GM23338 (cell line): ENCODE results near the gene CNOT6. TPM values are rescaled to one million over a fixed set of nuclear protein-coding genes. Genes with fewer than 3 reads are reported as not detected.

Source experiments
- ATAC-seq: fragments of 200-7000 bp; cut with Tn5 transposase; 3 replicates; pipeline ENCODE4 v1.9.1; 2020
- DNase-seq: peaks from one replicate; pipeline ENCODE4 v3.0.0-alpha.2; 2015; ENCODE audit warnings: low spot score
- H2AFZ ChIP-seq: fragments of 200-600 bp; sonication (generic); 2 replicates; pipeline ENCODE4 v1.8.0; 2016; ENCODE audit warnings: antibody characterized with exemption, mild to moderate bottlenecking, moderate library complexity
- H3F3A ChIP-seq: fragments of 200-600 bp; sonication (generic); replicated peaks from 2 replicates; pipeline ENCODE4 v1.8.0; 2017; ENCODE audit warnings: antibody characterized with exemption, mixed run types, low read depth
- H3K27ac ChIP-seq: fragments of 200-600 bp; sonication (generic); 2 replicates; pipeline ENCODE4 v1.6.1; 2016; ENCODE audit warnings: low read depth
- H3K27me3 ChIP-seq: fragments of 200-600 bp; sonication (generic); 2 replicates; pipeline ENCODE4 v1.8.0; 2016; ENCODE audit warnings: mild to moderate bottlenecking, mixed run types, moderate library complexity; ENCODE audit not compliant: insufficient read depth
- H3K36me3 ChIP-seq: fragments of 200-600 bp; sonication (generic); 2 replicates; pipeline ENCODE4 v1.8.0; 2016; ENCODE audit warnings: mild to moderate bottlenecking; ENCODE audit not compliant: insufficient read depth
- H3K4me1 ChIP-seq: fragments of 200-600 bp; sonication (generic); 2 replicates; pipeline ENCODE4 v1.8.0; 2016; ENCODE audit warnings: mild to moderate bottlenecking, moderate library complexity; ENCODE audit not compliant: insufficient read depth
- H3K4me2 ChIP-seq: fragments of 200-600 bp; sonication (generic); 2 replicates; pipeline ENCODE4 v1.7.1; 2017; ENCODE audit warnings: mixed run types
- H3K4me3 ChIP-seq: fragments of 200-600 bp; sonication (generic); 2 replicates; pipeline ENCODE4 v1.6.1; 2016; ENCODE audit warnings: mixed run types
- H3K79me2 ChIP-seq: fragments of 200-600 bp; sonication (generic); replicated peaks from 2 replicates; pipeline ENCODE4 v1.8.0; 2017; ENCODE audit warnings: mild to moderate bottlenecking; ENCODE audit not compliant: insufficient read depth
- H3K9me2 ChIP-seq: fragments of 200-600 bp; sonication (generic); 2 replicates; pipeline ENCODE4 v1.8.0; 2017; ENCODE audit not compliant: insufficient read depth
- H4K20me1 ChIP-seq: fragments of 200-600 bp; sonication (generic); replicated peaks from 2 replicates; pipeline ENCODE4 v1.8.0; 2017; ENCODE audit warnings: mild to moderate bottlenecking; ENCODE audit not compliant: insufficient read depth
- H3K27ac Mint-ChIP-seq: 2 replicates; pipeline ENCODE4 v1.8.0; 2020; ENCODE audit warnings: inconsistent platforms, mild to moderate bottlenecking, moderate library complexity, mixed read lengths
- H3K27me3 Mint-ChIP-seq: 3 replicates; pipeline ENCODE4 v1.8.0; 2022; ENCODE audit warnings: low read depth, mild to moderate bottlenecking, moderate library complexity, mixed read lengths, inconsistent platforms; ENCODE audit not compliant: insufficient read depth, poor library complexity
- H3K36me3 Mint-ChIP-seq: 3 replicates; pipeline ENCODE4 v1.8.0; 2021; ENCODE audit warnings: low read depth, mild to moderate bottlenecking, inconsistent platforms, moderate library complexity, mixed read lengths
- H3K4me1 Mint-ChIP-seq: 3 replicates; pipeline ENCODE4 v1.8.0; 2020; ENCODE audit warnings: mild to moderate bottlenecking, inconsistent platforms, mixed read lengths
- H3K4me3 Mint-ChIP-seq: 3 replicates; pipeline ENCODE4 v1.8.0; 2021; ENCODE audit warnings: moderate library complexity, mild to moderate bottlenecking, inconsistent platforms, mixed read lengths
- H3K9me3 Mint-ChIP-seq: 3 replicates; pipeline ENCODE4 v1.8.0; 2020; ENCODE audit warnings: moderate library complexity, mild to moderate bottlenecking, inconsistent platforms, mixed read lengths
- CREB1 ChIP-seq: fragments of 250-450 bp; sonication (Bioruptor Pico); IDR thresholded peaks from 2 replicates; pipeline ENCODE4 v1.5.0; 2020; ENCODE audit warnings: low read depth, mild to moderate bottlenecking, moderate library complexity
- ETS1 ChIP-seq: IDR thresholded peaks from 2 replicates; pipeline ENCODE4 v1.6.1; 2016; ENCODE audit warnings: antibody characterized with exemption
- EZH2 ChIP-seq: fragments of 200-600 bp; sonication (generic); IDR thresholded peaks from one replicate; pipeline ENCODE4 v1.8.0; 2017; ENCODE audit warnings: antibody characterized with exemption, mild to moderate bottlenecking, low read depth; ENCODE audit not compliant: unreplicated experiment
- EZH2phosphoT487 ChIP-seq: fragments of 200-600 bp; sonication (generic); IDR thresholded peaks from one replicate; pipeline ENCODE4 v1.8.1; 2018; ENCODE audit warnings: antibody characterized with exemption; ENCODE audit not compliant: unreplicated experiment
- JUNB ChIP-seq: IDR thresholded peaks from one replicate; pipeline ENCODE4 v1.6.1; 2016; ENCODE audit warnings: antibody characterized with exemption; ENCODE audit not compliant: unreplicated experiment
- NANOG ChIP-seq: IDR thresholded peaks from 2 replicates; pipeline ENCODE4 v1.6.1; 2016; ENCODE audit warnings: antibody characterized with exemption, borderline replicate concordance
- POLR2AphosphoS5 ChIP-seq: IDR thresholded peaks from 2 replicates; pipeline ENCODE4 v1.6.1; 2016; ENCODE audit warnings: antibody characterized with exemption, low read depth
- STAT1 ChIP-seq: IDR thresholded peaks from one replicate; pipeline ENCODE4 v1.6.1; 2016; ENCODE audit warnings: antibody characterized with exemption; ENCODE audit not compliant: unreplicated experiment
- ZNF114 ChIP-seq: fragments of 250-450 bp; sonication (Bioruptor Pico); IDR thresholded peaks from 2 replicates; pipeline ENCODE4 v1.5.0; 2020; ENCODE audit warnings: mild to moderate bottlenecking, moderate library complexity
- ZNF331 ChIP-seq: fragments of 250-450 bp; sonication (Bioruptor Pico); IDR thresholded peaks from 2 replicates; pipeline ENCODE4 v1.5.0; 2020; ENCODE audit warnings: low read depth, mild to moderate bottlenecking, moderate library complexity
- polyA plus RNA-seq: library from polyadenylated mRNA; unstranded; fragments of >200 nt; fragmentation: Nextera tagmentation; extraction: Ambion mirVana; gene quantifications from 2 replicates; pipeline ENCODE4 v1.2.1, GENCODE V29; 2016
- total RNA-seq: library from RNA; depleted of rRNA; stranded (reverse); fragments of >200 nt; shearing (Covaris generic); gene quantifications from 2 replicates; pipeline ENCODE4 v1.2.3, GENCODE V29; 2014
- TF ChIP-seq, protein P1 (sequence below): IDR thresholded peaks from one replicate; pipeline ENCODE4 v1.6.1; 2018; ENCODE audit warnings: antibody characterized with exemption; ENCODE audit not compliant: unreplicated experiment
- TF ChIP-seq, protein P2 (sequence below): fragments of 250-450 bp; sonication (Bioruptor Pico); IDR thresholded peaks from 2 replicates; pipeline ENCODE4 v1.5.0; 2020; ENCODE audit warnings: mild to moderate bottlenecking, moderate library complexity
- TF ChIP-seq, protein P3 (sequence below), 2 experiments: fragments of 200-600 bp in 1 of 2; sonication (generic) in 1 of 2; conservative IDR thresholded peaks; 2 replicates each; pipeline versions ENCODE4 v1.5.1 to v1.6.1; 2016 to 2017; ENCODE audit warnings: antibody characterized with exemption in 2 of 2, low read depth in 2 of 2, mild to moderate bottlenecking in 2 of 2, moderate library complexity in 1 of 2

The CNOT6 gene
- total and polyA plus RNA-seq, 2 experiments from 2014 or later, result 14.6 to 38.7 TPM

DNA sequence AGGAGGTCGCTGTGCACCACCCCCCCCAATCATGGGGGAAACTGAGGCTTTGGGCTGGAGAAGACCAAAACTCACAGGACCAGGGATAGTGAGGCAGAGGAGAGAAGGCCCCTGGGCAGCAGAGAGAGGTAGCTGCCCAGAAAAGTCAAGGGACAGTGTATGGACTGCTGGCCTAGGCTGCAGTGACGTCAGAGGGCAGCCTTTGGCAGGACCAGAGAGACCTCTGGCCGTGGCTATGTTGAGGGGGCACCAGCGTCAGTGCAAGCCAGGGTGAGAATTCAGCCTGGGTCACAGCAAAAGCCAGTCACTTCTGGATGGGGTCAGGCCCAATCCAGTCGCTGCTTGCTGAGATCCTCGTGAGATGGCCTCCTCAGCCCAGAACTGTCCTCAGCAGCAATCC lies 128.7 kb downstream of the CNOT6 start:
- no peak overlapping the region for H2AFZ ChIP-seq
- H3K79me2 ChIP-seq, result no peaks in the 10 kb centered on the region
- TF ChIP-seq ZNF114 (no peak), ETS1 (no peak), ZNF331 (CRISPR knock-in tag) (no peak), CREB1 (CRISPR knock-in tag) (no peak), NANOG (no peak), POLR2AphosphoS5 (no peak), STAT1 (no peak), EZH2 (no peak), JUNB (no peak), EZH2phosphoT487 (no peak)
- TF ChIP-seq, protein P1, sequence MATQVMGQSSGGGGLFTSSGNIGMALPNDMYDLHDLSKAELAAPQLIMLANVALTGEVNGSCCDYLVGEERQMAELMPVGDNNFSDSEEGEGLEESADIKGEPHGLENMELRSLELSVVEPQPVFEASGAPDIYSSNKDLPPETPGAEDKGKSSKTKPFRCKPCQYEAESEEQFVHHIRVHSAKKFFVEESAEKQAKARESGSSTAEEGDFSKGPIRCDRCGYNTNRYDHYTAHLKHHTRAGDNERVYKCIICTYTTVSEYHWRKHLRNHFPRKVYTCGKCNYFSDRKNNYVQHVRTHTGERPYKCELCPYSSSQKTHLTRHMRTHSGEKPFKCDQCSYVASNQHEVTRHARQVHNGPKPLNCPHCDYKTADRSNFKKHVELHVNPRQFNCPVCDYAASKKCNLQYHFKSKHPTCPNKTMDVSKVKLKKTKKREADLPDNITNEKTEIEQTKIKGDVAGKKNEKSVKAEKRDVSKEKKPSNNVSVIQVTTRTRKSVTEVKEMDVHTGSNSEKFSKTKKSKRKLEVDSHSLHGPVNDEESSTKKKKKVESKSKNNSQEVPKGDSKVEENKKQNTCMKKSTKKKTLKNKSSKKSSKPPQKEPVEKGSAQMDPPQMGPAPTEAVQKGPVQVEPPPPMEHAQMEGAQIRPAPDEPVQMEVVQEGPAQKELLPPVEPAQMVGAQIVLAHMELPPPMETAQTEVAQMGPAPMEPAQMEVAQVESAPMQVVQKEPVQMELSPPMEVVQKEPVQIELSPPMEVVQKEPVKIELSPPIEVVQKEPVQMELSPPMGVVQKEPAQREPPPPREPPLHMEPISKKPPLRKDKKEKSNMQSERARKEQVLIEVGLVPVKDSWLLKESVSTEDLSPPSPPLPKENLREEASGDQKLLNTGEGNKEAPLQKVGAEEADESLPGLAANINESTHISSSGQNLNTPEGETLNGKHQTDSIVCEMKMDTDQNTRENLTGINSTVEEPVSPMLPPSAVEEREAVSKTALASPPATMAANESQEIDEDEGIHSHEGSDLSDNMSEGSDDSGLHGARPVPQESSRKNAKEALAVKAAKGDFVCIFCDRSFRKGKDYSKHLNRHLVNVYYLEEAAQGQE, result no peak
- TF ChIP-seq, protein P2, sequence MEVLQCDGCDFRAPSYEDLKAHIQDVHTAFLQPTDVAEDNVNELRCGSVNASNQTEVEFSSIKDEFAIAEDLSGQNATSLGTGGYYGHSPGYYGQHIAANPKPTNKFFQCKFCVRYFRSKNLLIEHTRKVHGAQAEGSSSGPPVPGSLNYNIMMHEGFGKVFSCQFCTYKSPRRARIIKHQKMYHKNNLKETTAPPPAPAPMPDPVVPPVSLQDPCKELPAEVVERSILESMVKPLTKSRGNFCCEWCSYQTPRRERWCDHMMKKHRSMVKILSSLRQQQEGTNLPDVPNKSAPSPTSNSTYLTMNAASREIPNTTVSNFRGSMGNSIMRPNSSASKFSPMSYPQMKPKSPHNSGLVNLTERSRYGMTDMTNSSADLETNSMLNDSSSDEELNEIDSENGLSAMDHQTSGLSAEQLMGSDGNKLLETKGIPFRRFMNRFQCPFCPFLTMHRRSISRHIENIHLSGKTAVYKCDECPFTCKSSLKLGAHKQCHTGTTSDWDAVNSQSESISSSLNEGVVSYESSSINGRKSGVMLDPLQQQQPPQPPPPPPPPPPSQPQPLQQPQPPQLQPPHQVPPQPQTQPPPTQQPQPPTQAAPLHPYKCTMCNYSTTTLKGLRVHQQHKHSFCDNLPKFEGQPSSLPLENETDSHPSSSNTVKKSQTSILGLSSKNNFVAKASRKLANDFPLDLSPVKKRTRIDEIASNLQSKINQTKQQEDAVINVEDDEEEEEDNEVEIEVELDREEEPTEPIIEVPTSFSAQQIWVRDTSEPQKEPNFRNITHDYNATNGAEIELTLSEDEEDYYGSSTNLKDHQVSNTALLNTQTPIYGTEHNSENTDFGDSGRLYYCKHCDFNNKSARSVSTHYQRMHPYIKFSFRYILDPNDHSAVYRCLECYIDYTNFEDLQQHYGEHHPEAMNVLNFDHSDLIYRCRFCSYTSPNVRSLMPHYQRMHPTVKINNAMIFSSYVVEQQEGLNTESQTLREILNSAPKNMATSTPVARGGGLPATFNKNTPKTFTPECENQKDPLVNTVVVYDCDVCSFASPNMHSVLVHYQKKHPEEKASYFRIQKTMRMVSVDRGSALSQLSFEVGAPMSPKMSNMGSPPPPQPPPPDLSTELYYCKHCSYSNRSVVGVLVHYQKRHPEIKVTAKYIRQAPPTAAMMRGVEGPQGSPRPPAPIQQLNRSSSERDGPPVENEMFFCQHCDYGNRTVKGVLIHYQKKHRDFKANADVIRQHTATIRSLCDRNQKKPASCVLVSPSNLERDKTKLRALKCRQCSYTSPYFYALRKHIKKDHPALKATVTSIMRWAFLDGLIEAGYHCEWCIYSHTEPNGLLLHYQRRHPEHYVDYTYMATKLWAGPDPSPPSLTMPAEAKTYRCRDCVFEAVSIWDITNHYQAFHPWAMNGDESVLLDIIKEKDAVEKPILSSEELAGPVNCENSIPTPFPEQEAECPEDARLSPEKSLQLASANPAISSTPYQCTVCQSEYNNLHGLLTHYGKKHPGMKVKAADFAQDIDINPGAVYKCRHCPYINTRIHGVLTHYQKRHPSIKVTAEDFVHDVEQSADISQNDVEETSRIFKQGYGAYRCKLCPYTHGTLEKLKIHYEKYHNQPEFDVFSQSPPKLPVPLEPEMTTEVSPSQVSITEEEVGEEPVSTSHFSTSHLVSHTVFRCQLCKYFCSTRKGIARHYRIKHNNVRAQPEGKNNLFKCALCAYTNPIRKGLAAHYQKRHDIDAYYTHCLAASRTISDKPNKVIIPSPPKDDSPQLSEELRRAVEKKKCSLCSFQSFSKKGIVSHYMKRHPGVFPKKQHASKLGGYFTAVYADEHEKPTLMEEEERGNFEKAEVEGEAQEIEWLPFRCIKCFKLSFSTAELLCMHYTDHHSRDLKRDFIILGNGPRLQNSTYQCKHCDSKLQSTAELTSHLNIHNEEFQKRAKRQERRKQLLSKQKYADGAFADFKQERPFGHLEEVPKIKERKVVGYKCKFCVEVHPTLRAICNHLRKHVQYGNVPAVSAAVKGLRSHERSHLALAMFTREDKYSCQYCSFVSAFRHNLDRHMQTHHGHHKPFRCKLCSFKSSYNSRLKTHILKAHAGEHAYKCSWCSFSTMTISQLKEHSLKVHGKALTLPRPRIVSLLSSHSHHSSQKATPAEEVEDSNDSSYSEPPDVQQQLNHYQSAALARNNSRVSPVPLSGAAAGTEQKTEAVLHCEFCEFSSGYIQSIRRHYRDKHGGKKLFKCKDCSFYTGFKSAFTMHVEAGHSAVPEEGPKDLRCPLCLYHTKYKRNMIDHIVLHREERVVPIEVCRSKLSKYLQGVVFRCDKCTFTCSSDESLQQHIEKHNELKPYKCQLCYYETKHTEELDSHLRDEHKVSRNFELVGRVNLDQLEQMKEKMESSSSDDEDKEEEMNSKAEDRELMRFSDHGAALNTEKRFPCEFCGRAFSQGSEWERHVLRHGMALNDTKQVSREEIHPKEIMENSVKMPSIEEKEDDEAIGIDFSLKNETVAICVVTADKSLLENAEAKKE (CRISPR knock-in tag), result no peak
- TF ChIP-seq, protein P3, sequence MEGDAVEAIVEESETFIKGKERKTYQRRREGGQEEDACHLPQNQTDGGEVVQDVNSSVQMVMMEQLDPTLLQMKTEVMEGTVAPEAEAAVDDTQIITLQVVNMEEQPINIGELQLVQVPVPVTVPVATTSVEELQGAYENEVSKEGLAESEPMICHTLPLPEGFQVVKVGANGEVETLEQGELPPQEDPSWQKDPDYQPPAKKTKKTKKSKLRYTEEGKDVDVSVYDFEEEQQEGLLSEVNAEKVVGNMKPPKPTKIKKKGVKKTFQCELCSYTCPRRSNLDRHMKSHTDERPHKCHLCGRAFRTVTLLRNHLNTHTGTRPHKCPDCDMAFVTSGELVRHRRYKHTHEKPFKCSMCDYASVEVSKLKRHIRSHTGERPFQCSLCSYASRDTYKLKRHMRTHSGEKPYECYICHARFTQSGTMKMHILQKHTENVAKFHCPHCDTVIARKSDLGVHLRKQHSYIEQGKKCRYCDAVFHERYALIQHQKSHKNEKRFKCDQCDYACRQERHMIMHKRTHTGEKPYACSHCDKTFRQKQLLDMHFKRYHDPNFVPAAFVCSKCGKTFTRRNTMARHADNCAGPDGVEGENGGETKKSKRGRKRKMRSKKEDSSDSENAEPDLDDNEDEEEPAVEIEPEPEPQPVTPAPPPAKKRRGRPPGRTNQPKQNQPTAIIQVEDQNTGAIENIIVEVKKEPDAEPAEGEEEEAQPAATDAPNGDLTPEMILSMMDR (conservative IDR thresholded peaks at IDR 0.05; ENCODE audit: low read depth in 2 of 2), result no peak
- no peaks in the 10 kb centered on the region for H4K20me1 ChIP-seq
- H3K4me3 ChIP-seq, result no peak overlapping the region
- ATAC-seq, result no peak
- no peak for DNase-seq
- no peaks in the 10 kb centered on the region; the same call in 2 of the 3 replicates for H3K9me3 Mint-ChIP-seq
- no peaks in the 10 kb centered on the region for H3K4me1 ChIP-seq
- no peaks in the 10 kb centered on the region for H3K36me3 ChIP-seq
- no peaks in the 10 kb centered on the region for H3K36me3 Mint-ChIP-seq
- peaks cover 8% of the 10 kb centered on the region for H3K27me3 Mint-ChIP-seq
- H3F3A ChIP-seq, result no peaks in the 10 kb centered on the region
- no peaks in the 10 kb centered on the region for H3K9me2 ChIP-seq
- H3K27me3 ChIP-seq, result peaks cover 7% of the 10 kb centered on the region; the same call in 1 of the 2 replicates
- H3K27ac ChIP-seq, result no peak overlapping the region
- H3K4me2 ChIP-seq, result no peak overlapping the region
- peaks cover 5% of the 10 kb centered on the region; the same call in 2 of the 3 replicates for H3K4me1 Mint-ChIP-seq
- H3K27ac Mint-ChIP-seq, result no peak overlapping the region
- H3K4me3 Mint-ChIP-seq, result no peak overlapping the region
